Osteocyte (in vitro differentiated cells): Measurements from ENCODE around the gene BMPR1B. TPM values are rescaled to one million over a fixed set of nuclear protein-coding genes. Genes with fewer than 3 reads are reported as not detected.

Experiments used
- DNase-seq: peaks from one replicate; pipeline ENCODE4 v3.0.0; 2021; ENCODE audit warnings: mixed read lengths; ENCODE audit not compliant: unreplicated experiment; ENCODE audit errors: extremely low spot score
- H3K27ac Mint-ChIP-seq: one replicate; pipeline ENCODE4 v1.8.0; 2021; ENCODE audit warnings: mild to moderate bottlenecking, mixed read lengths; ENCODE audit not compliant: unreplicated experiment
- H3K27me3 Mint-ChIP-seq: one replicate; pipeline ENCODE4 v1.8.0; 2021; ENCODE audit warnings: mixed read lengths; ENCODE audit not compliant: unreplicated experiment
- H3K36me3 Mint-ChIP-seq: one replicate; pipeline ENCODE4 v1.8.0; 2021; ENCODE audit warnings: mixed read lengths; ENCODE audit not compliant: unreplicated experiment
- H3K4me1 Mint-ChIP-seq: one replicate; pipeline ENCODE4 v1.8.0; 2021; ENCODE audit warnings: mixed read lengths; ENCODE audit not compliant: unreplicated experiment
- H3K4me3 Mint-ChIP-seq: one replicate; pipeline ENCODE4 v1.8.0; 2021; ENCODE audit warnings: mild to moderate bottlenecking, moderate library complexity, mixed read lengths; ENCODE audit not compliant: unreplicated experiment
- H3K9me3 Mint-ChIP-seq: one replicate; pipeline ENCODE4 v1.8.0; 2021; ENCODE audit warnings: mixed read lengths; ENCODE audit not compliant: unreplicated experiment
- total RNA-seq: library from RNA; stranded (reverse); gene quantifications from 2 replicates; pipeline ENCODE4 v1.2.1, GENCODE V29; 2021
- TF ChIP-seq, protein P1 (sequence below): fragments of 200-600 bp; sonication (generic); IDR thresholded peaks from 2 replicates; pipeline ENCODE4 v1.5.0; 2021; ENCODE audit warnings: antibody characterized with exemption, mild to moderate bottlenecking, moderate library complexity

Gene BMPR1B
- total RNA-seq, 1 donor from 2014 or later: 1.5 TPM

DNA sequence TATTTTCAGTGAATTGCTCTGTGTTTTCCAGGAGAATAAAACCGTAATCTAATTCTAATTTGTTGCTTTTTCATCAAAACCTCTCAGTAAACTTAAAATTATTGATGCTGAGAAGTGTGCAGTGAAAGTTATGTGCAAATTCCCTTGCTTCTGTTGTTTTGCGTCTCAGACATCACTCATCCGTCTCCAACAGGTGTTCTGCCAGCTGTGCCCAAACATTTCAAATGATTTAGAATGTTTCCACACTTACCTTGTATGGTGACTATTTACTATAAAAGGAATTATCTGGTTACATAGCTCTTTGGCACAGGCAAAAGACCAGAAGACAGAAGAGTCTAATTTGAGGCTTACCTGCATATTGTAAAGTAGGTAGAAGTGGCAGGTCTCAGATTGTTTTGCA is 184.0 kb downstream of the BMPR1B start:
- H3K4me3 Mint-ChIP-seq: no peak overlapping the region
- H3K27ac Mint-ChIP-seq: no peak overlapping the region
- TF ChIP-seq, protein P1, sequence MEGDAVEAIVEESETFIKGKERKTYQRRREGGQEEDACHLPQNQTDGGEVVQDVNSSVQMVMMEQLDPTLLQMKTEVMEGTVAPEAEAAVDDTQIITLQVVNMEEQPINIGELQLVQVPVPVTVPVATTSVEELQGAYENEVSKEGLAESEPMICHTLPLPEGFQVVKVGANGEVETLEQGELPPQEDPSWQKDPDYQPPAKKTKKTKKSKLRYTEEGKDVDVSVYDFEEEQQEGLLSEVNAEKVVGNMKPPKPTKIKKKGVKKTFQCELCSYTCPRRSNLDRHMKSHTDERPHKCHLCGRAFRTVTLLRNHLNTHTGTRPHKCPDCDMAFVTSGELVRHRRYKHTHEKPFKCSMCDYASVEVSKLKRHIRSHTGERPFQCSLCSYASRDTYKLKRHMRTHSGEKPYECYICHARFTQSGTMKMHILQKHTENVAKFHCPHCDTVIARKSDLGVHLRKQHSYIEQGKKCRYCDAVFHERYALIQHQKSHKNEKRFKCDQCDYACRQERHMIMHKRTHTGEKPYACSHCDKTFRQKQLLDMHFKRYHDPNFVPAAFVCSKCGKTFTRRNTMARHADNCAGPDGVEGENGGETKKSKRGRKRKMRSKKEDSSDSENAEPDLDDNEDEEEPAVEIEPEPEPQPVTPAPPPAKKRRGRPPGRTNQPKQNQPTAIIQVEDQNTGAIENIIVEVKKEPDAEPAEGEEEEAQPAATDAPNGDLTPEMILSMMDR: no peak
- no peak for DNase-seq
- peaks cover 19% of the 10 kb centered on the region for H3K4me1 Mint-ChIP-seq
- H3K27me3 Mint-ChIP-seq: no peaks in the 10 kb centered on the region
- H3K9me3 Mint-ChIP-seq: no peaks in the 10 kb centered on the region
- H3K36me3 Mint-ChIP-seq: no peaks in the 10 kb centered on the region

DNA sequence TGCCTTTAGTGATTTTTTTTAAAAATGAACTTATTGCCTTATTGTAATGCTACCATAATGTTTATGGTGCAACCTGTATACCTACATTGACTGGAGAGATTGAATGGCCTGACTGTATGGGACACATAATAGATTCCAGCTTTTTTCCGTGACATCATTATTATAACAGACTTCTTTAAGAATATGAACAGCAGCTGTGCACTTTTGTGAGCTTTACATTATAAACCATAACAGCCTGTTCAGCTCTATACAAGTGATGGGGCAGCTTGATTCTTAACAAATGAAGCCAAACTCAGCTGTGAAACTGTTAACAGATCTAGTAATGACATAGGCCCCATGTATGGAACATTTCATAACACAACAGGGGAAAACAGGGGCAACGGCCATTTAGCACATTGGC is 187.0 kb downstream of the BMPR1B start:
- Mint-ChIP-seq H3K4me1 (peaks cover 11% of the 10 kb centered on the region), H3K27me3 (no peaks in the 10 kb centered on the region), H3K27ac (no peak overlapping the region), H3K36me3 (no peaks in the 10 kb centered on the region), H3K9me3 (peaks cover under 1% of the 10 kb centered on the region), H3K4me3 (no peak overlapping the region)
- no peak for DNase-seq
- TF ChIP-seq, protein P1: no peak

DNA sequence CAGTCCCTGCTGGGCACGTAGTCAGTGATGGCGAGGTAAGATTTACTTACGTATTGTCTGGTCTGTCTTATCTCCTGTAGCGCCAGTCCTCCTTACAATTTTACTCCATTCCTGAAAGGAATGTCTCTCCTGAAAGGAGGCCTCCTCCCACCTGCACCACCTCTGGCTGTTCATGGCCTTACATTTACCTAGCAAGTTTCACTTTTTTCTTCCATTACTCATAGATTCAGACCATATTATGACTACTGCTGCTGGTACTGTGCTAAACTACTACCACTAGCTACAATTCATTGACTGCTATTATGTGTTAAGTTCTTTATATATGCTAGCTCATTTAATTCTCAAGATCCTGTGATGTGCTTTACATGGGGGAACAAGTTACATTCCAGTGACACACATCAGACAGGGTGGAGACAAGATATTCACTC is 189.9 kb downstream of the BMPR1B start:
- Mint-ChIP-seq H3K27ac (no peak overlapping the region), H3K36me3 (peaks cover 4% of the 10 kb centered on the region), H3K9me3 (peaks cover 22% of the 10 kb centered on the region), H3K27me3 (no peaks in the 10 kb centered on the region), H3K4me3 (no peak overlapping the region), H3K4me1 (peaks cover 2% of the 10 kb centered on the region)
- TF ChIP-seq, protein P1: no peak
- DNase-seq: no peak

DNA sequence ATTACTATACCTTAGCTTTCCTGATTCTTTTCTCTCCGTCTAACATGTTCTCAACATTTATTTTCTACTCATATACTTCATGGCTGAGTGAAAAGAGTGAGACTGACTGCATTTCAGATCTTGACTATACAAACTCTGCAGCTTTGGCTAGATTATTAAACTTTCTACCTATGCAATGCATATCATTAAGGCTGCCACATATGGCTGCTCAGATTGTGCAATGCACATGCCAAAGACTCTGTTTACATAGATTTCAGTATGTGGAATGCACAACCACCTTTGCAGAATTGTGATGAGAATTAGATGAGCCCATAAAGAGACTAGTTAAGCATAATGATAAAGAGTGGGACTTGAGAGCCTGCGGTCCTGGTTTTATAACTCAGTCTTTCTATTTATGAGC is 196.5 kb downstream of the BMPR1B start:
- Mint-ChIP-seq H3K27ac (no peak overlapping the region), H3K4me1 (peaks cover 4% of the 10 kb centered on the region), H3K9me3 (peaks cover 22% of the 10 kb centered on the region), H3K36me3 (peaks cover 4% of the 10 kb centered on the region), H3K27me3 (no peaks in the 10 kb centered on the region), H3K4me3 (no peak overlapping the region)
- no peak for DNase-seq
- TF ChIP-seq, protein P1: no peak

DNA sequence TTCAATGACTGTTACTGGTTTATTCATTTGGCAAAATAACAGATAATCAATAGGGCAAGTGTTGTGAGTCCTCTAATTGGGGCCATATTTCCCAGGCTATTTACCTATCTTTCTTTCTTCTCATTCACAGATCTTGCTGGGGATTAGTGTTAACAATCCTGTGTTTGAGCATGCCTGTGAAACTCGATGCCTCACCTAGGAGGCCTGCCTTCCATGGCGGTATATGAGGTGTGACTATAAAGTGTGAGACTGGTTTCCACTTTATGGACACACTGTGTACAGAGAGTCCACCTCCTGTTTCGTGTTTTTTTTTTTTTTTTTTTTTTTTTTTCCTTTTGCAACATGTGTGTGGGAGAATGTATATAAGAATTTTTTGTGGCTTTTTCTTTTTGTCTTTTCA is 199.3 kb downstream of the BMPR1B start:
- peaks cover 7% of the 10 kb centered on the region for H3K9me3 Mint-ChIP-seq
- H3K4me3 Mint-ChIP-seq: no peak overlapping the region
- no peak overlapping the region for H3K27ac Mint-ChIP-seq
- TF ChIP-seq, protein P1: no peak
- DNase-seq: no peak
- H3K36me3 Mint-ChIP-seq: peaks cover 2% of the 10 kb centered on the region
- H3K4me1 Mint-ChIP-seq: peaks cover 25% of the 10 kb centered on the region
- no peaks in the 10 kb centered on the region for H3K27me3 Mint-ChIP-seq
